Measurements from ENCODE around the gene ZFP62.

GRCh38 chr5:180802325-180803180, 58.5 kb downstream of the ZFP62 start, which contains the start of gene MGAT1:
- TF ChIP-seq, protein P1, sequence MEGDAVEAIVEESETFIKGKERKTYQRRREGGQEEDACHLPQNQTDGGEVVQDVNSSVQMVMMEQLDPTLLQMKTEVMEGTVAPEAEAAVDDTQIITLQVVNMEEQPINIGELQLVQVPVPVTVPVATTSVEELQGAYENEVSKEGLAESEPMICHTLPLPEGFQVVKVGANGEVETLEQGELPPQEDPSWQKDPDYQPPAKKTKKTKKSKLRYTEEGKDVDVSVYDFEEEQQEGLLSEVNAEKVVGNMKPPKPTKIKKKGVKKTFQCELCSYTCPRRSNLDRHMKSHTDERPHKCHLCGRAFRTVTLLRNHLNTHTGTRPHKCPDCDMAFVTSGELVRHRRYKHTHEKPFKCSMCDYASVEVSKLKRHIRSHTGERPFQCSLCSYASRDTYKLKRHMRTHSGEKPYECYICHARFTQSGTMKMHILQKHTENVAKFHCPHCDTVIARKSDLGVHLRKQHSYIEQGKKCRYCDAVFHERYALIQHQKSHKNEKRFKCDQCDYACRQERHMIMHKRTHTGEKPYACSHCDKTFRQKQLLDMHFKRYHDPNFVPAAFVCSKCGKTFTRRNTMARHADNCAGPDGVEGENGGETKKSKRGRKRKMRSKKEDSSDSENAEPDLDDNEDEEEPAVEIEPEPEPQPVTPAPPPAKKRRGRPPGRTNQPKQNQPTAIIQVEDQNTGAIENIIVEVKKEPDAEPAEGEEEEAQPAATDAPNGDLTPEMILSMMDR (conservative IDR thresholded peaks at IDR 0.05 in 1 of 2, IDR thresholded peaks at IDR 0.05 in 1 of 2; ENCODE audit: extremely low read depth in 1 of 2, insufficient read depth in 1 of 2, low read depth in 1 of 2, low read length in 2 of 2) = no peak
- TF ChIP-seq EZH2 (IDR thresholded peaks at IDR 0.05; ENCODE audit: borderline replicate concordance, low read length) = no peak

All from mammary epithelial cell (primary cell).